ENCODE data around the gene CD37. TPM values are rescaled to one million over a fixed set of nuclear protein-coding genes. Genes with fewer than 3 reads are reported as not detected.
A peak's percentile ranks its signal among the peaks of the same experiment; 100 is the strongest.

CD37 gene
- polyA plus RNA-seq, 1 of the 3 experiments (the other 2 are of a cell fraction): not detected

GRCh38 chr19:49357186-49357585 lies 22.0 kb downstream of the CD37 start:
- DNase-seq: no peak

GRCh38 chr19:49359851-49360820 lies 24.9 kb downstream of the CD37 start:
- peak overlapping the region; percentile 99; the same call in 1 of the 2 replicates for H3K9ac ChIP-seq

More at GRCh38 chr19:49357186-49357585, 22.0 kb downstream of the CD37 start:
- Histone ChIP-seq H3K79me2 (ENCODE audit: insufficient read depth) (peaks cover 32% of the 10 kb centered on the region), H3F3A (replicated peaks; ENCODE audit: insufficient read depth) (no peaks in the 10 kb centered on the region), H3K9me3 (no peaks in the 10 kb centered on the region), H3K27ac (ENCODE audit: low read depth in 2 of 2, low read length in 1 of 2) (no peak overlapping the region), H3K4me3 (ENCODE audit: low read depth in 2 of 2, low read length in 1 of 2) (no peak overlapping the region), H3K27me3 (ENCODE audit: insufficient read depth) (no peaks in the 10 kb centered on the region), H4K20me1 (ENCODE audit: insufficient read depth) (no peaks in the 10 kb centered on the region), H3K9me2 (no peaks in the 10 kb centered on the region), H3K9ac (no peak overlapping the region), H3K4me1 (ENCODE audit: control insufficient read depth in 1 of 2, insufficient read depth in 2 of 2, low read depth in 1 of 2, low read length in 1 of 2) (no peaks in the 10 kb centered on the region; a peak in 1 of 4 replicates), H3K36me3 (replicated peaks in 1 of 2; ENCODE audit: control insufficient read depth in 1 of 2, insufficient read depth in 2 of 2, low read length in 1 of 2) (peaks cover 4 to 52% of the 10 kb centered on the region in 2 experiments), H3K4me2 (no peak overlapping the region), H2AFZ (ENCODE audit: low read depth) (no peak overlapping the region)
- POLR2A ChIA-PET: no interaction called here
- CTCF ChIA-PET: no interaction called here
- WGBS (ENCODE audit: low lambda C conversion rate): 91% methylated on average over 9 of the region's 9 CpGs
- TF ChIP-seq SMC3 (IDR thresholded peaks at IDR 0.05; ENCODE audit: low read depth, low read length): no peak
- TF ChIP-seq RCOR1 (IDR thresholded peaks at IDR 0.05; ENCODE audit: low read length): no peak
- TF ChIP-seq FOSL2 (IDR thresholded peaks at IDR 0.05; ENCODE audit: borderline replicate concordance, low read depth): no peak
- TF ChIP-seq YY1 (IDR thresholded peaks at IDR 0.05; ENCODE audit: low read depth): no peak
- TF ChIP-seq EZH2phosphoT487 (IDR thresholded peaks at IDR 0.05; ENCODE audit: borderline replicate concordance, low read depth): no peak
- no peak for TF ChIP-seq PBX3 (IDR thresholded peaks at IDR 0.05)
- TF ChIP-seq IRF3 (IDR thresholded peaks at IDR 0.05; ENCODE audit: low read depth, low read length): no peak

More at GRCh38 chr19:49359851-49360820, 24.9 kb downstream of the CD37 start:
- H3K4me2 ChIP-seq: 0 out of 2 replicates have a peak overlapping the region, but pooled peaks have one; percentile 0
- H3K9me3 ChIP-seq: no peaks in the 10 kb centered on the region
- H3K4me3 ChIP-seq (ENCODE audit: low read depth in 2 of 2, low read length in 1 of 2): peak overlapping the region in 1 of 2 experiments; percentile 64; a peak in 1 of 4 replicates
- TF ChIP-seq MEF2A (IDR thresholded peaks at IDR 0.05; ENCODE audit: borderline replicate concordance, low read depth) (no peak), SIN3A (IDR thresholded peaks at IDR 0.05; ENCODE audit: borderline replicate concordance, low read depth, low read length) (no peak), YY1 (IDR thresholded peaks at IDR 0.05; ENCODE audit: low read depth) (no peak), NRF1 (IDR thresholded peaks at IDR 0.05; ENCODE audit: low read depth, low read length) (no peak), RFX5 (IDR thresholded peaks at IDR 0.05; ENCODE audit: low read length) (no peak), MAX (IDR thresholded peaks at IDR 0.05; ENCODE audit: low read depth) (no peak), JUND (IDR thresholded peaks at IDR 0.05) (no peak), RAD21 (IDR thresholded peaks at IDR 0.05; ENCODE audit: low read length) (no peak), NFIC (IDR thresholded peaks at IDR 0.05; ENCODE audit: borderline replicate concordance) (no peak), RXRA (IDR thresholded peaks at IDR 0.05; ENCODE audit: borderline replicate concordance, low read depth) (no peak), USF2 (IDR thresholded peaks at IDR 0.05; ENCODE audit: borderline replicate concordance, low read depth, low read length) (no peak)
- peaks cover 4% of the 10 kb centered on the region for H3F3A ChIP-seq (replicated peaks; ENCODE audit: insufficient read depth)
- H3K27ac ChIP-seq (ENCODE audit: low read depth in 2 of 2, low read length in 1 of 2): no peak overlapping the region
- no peaks in the 10 kb centered on the region; a peak in 1 of 4 replicates for H3K4me1 ChIP-seq (ENCODE audit: control insufficient read depth in 1 of 2, insufficient read depth in 2 of 2, low read depth in 1 of 2, low read length in 1 of 2)
- POLR2A ChIA-PET: interaction anchor here (0.6 kb wide), 1 partner anchor 16 kb away, joined by 3 read pairs; no protein-coding TSS in a partner anchor
- no peak for DNase-seq
- H3K27me3 ChIP-seq (ENCODE audit: insufficient read depth): no peaks in the 10 kb centered on the region
- CTCF ChIA-PET: no interaction called here
- no peaks in the 10 kb centered on the region for H4K20me1 ChIP-seq (ENCODE audit: insufficient read depth)
- H2AFZ ChIP-seq (ENCODE audit: low read depth): no peak overlapping the region
- WGBS (ENCODE audit: low lambda C conversion rate): 94% methylated on average over 17 of the region's 17 CpGs
- peaks cover 39% of the 10 kb centered on the region for H3K79me2 ChIP-seq (ENCODE audit: insufficient read depth)
- H3K9me2 ChIP-seq: no peaks in the 10 kb centered on the region
- H3K36me3 ChIP-seq (replicated peaks in 1 of 2; ENCODE audit: control insufficient read depth in 1 of 2, insufficient read depth in 2 of 2, low read length in 1 of 2): peaks cover 4 to 30% of the 10 kb centered on the region in 2 experiments

Data from SK-N-SH (cell line).